SK-N-MC (cell line): ENCODE results near the gene CLDN4.
"Not testable (repeated sequence)": the region's sequence is repeated elsewhere in the genome, so short reads cannot be mapped to it uniquely, and the experiment has no call there.

ENCODE experiments used
- DNase-seq: peaks from one replicate; pipeline ENCODE4 v3.0.0-alpha.2; 2011; ENCODE audit warnings: low read depth, low spot score
- H3K27ac ChIP-seq: fragments of 200-600 bp; sonication (generic); 2 replicates; pipeline ENCODE4 v1.5.1; 2016; ENCODE audit warnings: mixed run types
- H3K36me3 ChIP-seq: fragments of 200-600 bp; sonication (generic); 2 replicates; pipeline ENCODE4 v1.6.1; 2017; ENCODE audit warnings: antibody characterized with exemption, low read length, mixed read lengths; ENCODE audit not compliant: insufficient read depth
- H3K4me3 ChIP-seq: fragments of 200-600 bp; sonication (generic); 2 replicates; pipeline ENCODE4 v1.5.1; 2016
- H3K9ac ChIP-seq: fragments of 200-600 bp; sonication (generic); 2 replicates; pipeline ENCODE4 v1.8.0; 2017; ENCODE audit warnings: mixed run types, mixed read lengths; ENCODE audit not compliant: insufficient read length
- H3K9me3 ChIP-seq: fragments of 200-600 bp; sonication (generic); 2 replicates; pipeline ENCODE4 v1.6.1; 2017; ENCODE audit warnings: low read depth, mild to moderate bottlenecking, antibody characterized with exemption, low read length, moderate library complexity, mixed read lengths
- EZH2 ChIP-seq: fragments of 200-600 bp; sonication (generic); IDR thresholded peaks from one replicate; pipeline ENCODE4 v1.6.1; 2017; ENCODE audit warnings: antibody characterized with exemption
- FOXP2 ChIP-seq: optimal IDR thresholded peaks from 2 replicates; pipeline ENCODE3; 2011; ENCODE audit warnings: mild to moderate bottlenecking, moderate library complexity; ENCODE audit not compliant: insufficient read depth; ENCODE audit errors: extremely low read length, control extremely low read depth
- POLR2AphosphoS5 ChIP-seq: IDR thresholded peaks from 2 replicates; pipeline ENCODE4 v1.6.1; 2012; ENCODE audit warnings: mild to moderate bottlenecking, low read depth, low read length, borderline replicate concordance

The CLDN4 gene

GRCh38 chr7:73801577-73801976 lies 29.2 kb upstream of the CLDN4 start:
- TF ChIP-seq EZH2 = no peak
- no peak for TF ChIP-seq FOXP2
- no peak for TF ChIP-seq POLR2AphosphoS5

GRCh38 chr7:73802459-73802858 lies 28.3 kb upstream of the CLDN4 start:
- no peak for DNase-seq
- no peaks in the 10 kb centered on the region for H3K9me3 ChIP-seq
- no peak for TF ChIP-seq EZH2
- TF ChIP-seq FOXP2 = no peak
- TF ChIP-seq POLR2AphosphoS5 = no peak
- H3K4me3 ChIP-seq = no peak overlapping the region
- no peak overlapping the region for H3K9ac ChIP-seq
- H3K36me3 ChIP-seq = no peaks in the 10 kb centered on the region
- H3K27ac ChIP-seq = no peak overlapping the region

More at GRCh38 chr7:73801577-73801976, 29.2 kb upstream of the CLDN4 start:
- Histone ChIP-seq H3K9me3 (no peaks in the 10 kb centered on the region), H3K9ac (no peak overlapping the region), H3K4me3 (no peak overlapping the region), H3K27ac (no peak overlapping the region), H3K36me3 (no peaks in the 10 kb centered on the region)
- DNase-seq = no peak

- Histone ChIP-seq H3K36me3 (no peaks in the 10 kb centered on the region), H3K4me3 (no peak overlapping the region), H3K9me3 (no peaks in the 10 kb centered on the region), H3K27ac (no peak overlapping the region), H3K9ac (no peak overlapping the region)
- DNase-seq = no peak
- TF ChIP-seq FOXP2 = no peak
- TF ChIP-seq POLR2AphosphoS5 = no peak
- TF ChIP-seq EZH2 = no peak
These were observed 21.3 kb upstream of the CLDN4 start for GRCh38 chr7:73809467-73809951.

- Histone ChIP-seq H3K9me3 (no peaks in the 10 kb centered on the region), H3K4me3 (no peak overlapping the region), H3K9ac (no peak overlapping the region), H3K27ac (no peak overlapping the region), H3K36me3 (no peaks in the 10 kb centered on the region)
- TF ChIP-seq POLR2AphosphoS5 = no peak
- TF ChIP-seq FOXP2 = no peak
- no peak for TF ChIP-seq EZH2
- no peak for DNase-seq
These were observed 19.8 kb upstream of the CLDN4 start for GRCh38 chr7:73810998-73811360.

GRCh38 chr7:73811760-73812168 lies 19.0 kb upstream of the CLDN4 start:
- H3K4me3 ChIP-seq = no peak overlapping the region
- H3K9ac ChIP-seq = no peak overlapping the region
- DNase-seq = no peak
- no peaks in the 10 kb centered on the region for H3K9me3 ChIP-seq
- H3K27ac ChIP-seq = no peak overlapping the region
- H3K36me3 ChIP-seq = no peaks in the 10 kb centered on the region
- TF ChIP-seq FOXP2 = no peak

- H3K36me3 ChIP-seq = no peaks in the 10 kb centered on the region
- no peak overlapping the region for H3K9ac ChIP-seq
- no peak overlapping the region for H3K27ac ChIP-seq
- H3K9me3 ChIP-seq = no peaks in the 10 kb centered on the region
- no peak overlapping the region for H3K4me3 ChIP-seq
- no peak for DNase-seq
- no peak for TF ChIP-seq EZH2
- no peak for TF ChIP-seq FOXP2
- no peak for TF ChIP-seq POLR2AphosphoS5
These were observed 17.8 kb upstream of the CLDN4 start for GRCh38 chr7:73812996-73813395.

- H3K27ac ChIP-seq = no peak overlapping the region
- H3K4me3 ChIP-seq = no peak overlapping the region
- H3K9me3 ChIP-seq = no peaks in the 10 kb centered on the region
- no peak for DNase-seq
- no peaks in the 10 kb centered on the region for H3K36me3 ChIP-seq
- H3K9ac ChIP-seq = no peak overlapping the region
- no peak for TF ChIP-seq EZH2
- no peak for TF ChIP-seq FOXP2
- TF ChIP-seq POLR2AphosphoS5 = no peak
These were observed 15.4 kb upstream of the CLDN4 start for GRCh38 chr7:73815436-73815835.

GRCh38 chr7:73817121-73817520 lies 13.7 kb upstream of the CLDN4 start:
- H3K4me3 ChIP-seq = no peak overlapping the region
- no peaks in the 10 kb centered on the region for H3K9me3 ChIP-seq
- H3K9ac ChIP-seq = no peak overlapping the region
- no peak for DNase-seq
- H3K27ac ChIP-seq = no peak overlapping the region
- no peaks in the 10 kb centered on the region for H3K36me3 ChIP-seq
- no peak for TF ChIP-seq POLR2AphosphoS5
- no peak for TF ChIP-seq FOXP2
- no peak for TF ChIP-seq EZH2

GRCh38 chr7:73820013-73820412 lies 10.8 kb upstream of the CLDN4 start:
- Histone ChIP-seq H3K9me3 (no peaks in the 10 kb centered on the region), H3K27ac (no peak overlapping the region), H3K4me3 (no peak overlapping the region), H3K9ac (no peak overlapping the region), H3K36me3 (no peaks in the 10 kb centered on the region)
- no peak for TF ChIP-seq EZH2
- TF ChIP-seq FOXP2 = no peak
- TF ChIP-seq POLR2AphosphoS5 = no peak
- no peak for DNase-seq

GRCh38 chr7:73821597-73822285 lies 9.1 kb upstream of the CLDN4 start:
- not testable (repeated sequence) for DNase-seq, H3K27ac ChIP-seq, H3K4me3 ChIP-seq, H3K36me3 ChIP-seq, H3K9ac ChIP-seq, H3K9me3 ChIP-seq
